HG03520 (cell line): Measurements from ENCODE around the gene ATP5F1B.

Experiments
- ATAC-seq: cut with Tn5 transposase; IDR thresholded peaks from one replicate; pipeline ENCODE4 v1.9.1; 2021; ENCODE audit warnings: mild to moderate bottlenecking, moderate library complexity; ENCODE audit not compliant: unreplicated experiment

The ATP5F1B gene

DNA sequence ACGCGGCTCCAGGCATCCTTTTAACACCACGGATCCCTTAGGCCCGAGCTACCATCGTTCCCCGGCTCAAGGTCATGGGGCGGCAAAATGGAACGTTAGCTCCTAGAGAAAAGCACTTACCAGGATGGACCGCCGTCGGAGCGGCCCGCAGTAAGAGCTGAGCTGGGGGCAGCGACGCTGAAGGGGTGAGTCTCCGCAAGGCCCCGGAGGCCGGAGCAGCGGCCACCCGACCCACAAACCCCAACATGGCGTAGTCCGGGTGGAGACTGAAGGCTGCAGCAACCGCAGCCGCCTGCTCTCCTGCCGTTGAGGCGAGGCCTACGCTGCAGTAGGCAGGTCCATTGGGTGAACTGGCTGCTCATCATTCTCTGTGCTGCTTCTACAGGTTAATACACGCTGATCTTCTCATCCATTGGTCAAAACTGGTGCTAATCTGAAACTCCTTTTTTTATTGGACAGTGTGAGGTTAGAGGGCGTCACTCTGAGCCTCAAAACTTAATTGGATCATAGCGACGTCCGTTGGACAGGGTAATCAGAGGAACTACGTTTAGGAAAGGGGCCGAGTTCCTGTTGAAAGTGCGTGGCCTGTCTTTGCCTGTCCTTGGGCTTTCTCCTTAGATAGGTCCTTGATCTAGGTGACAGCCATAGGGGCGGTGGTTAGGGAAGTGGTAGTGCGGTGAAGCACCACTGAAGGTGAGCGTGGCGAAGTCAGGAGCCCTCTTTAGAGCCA lies at the start of gene ATP5F1B:
Gene ATP5F1B, minus strand, starts transcription at position 268 of the 730 bp plus-strand sequence. Its CDS starts 21 bp downstream, at position 247.
- ATAC-seq: peak; percentile 98

GRCh38 chr12:56694161-56694560 lies 48.4 kb upstream of the ATP5F1B start:
- ATAC-seq: no peak

DNA sequence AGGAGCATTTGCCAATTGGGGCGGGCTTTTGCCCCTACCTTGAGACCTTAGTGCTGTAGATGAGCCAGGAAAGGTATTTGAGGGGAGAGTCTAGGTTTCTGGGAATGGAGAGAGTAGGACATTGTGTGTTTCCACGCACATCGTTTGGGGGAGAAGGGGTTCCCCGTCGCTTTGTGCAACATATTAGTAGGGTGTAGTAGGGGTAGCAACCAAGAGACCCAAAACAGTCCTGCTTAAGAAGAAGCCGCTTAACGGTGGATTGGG lies 43.0 kb upstream of the ATP5F1B start:
- no peak for ATAC-seq

GRCh38 chr12:56688129-56688845 lies 42.5 kb upstream of the ATP5F1B start, which contains the start of gene PTGES3:
TSS of gene PTGES3 (minus strand) at chr12:56688284. CDS start at chr12:56687999, 285 bp downstream.
- ATAC-seq: peak; percentile 59

DNA sequence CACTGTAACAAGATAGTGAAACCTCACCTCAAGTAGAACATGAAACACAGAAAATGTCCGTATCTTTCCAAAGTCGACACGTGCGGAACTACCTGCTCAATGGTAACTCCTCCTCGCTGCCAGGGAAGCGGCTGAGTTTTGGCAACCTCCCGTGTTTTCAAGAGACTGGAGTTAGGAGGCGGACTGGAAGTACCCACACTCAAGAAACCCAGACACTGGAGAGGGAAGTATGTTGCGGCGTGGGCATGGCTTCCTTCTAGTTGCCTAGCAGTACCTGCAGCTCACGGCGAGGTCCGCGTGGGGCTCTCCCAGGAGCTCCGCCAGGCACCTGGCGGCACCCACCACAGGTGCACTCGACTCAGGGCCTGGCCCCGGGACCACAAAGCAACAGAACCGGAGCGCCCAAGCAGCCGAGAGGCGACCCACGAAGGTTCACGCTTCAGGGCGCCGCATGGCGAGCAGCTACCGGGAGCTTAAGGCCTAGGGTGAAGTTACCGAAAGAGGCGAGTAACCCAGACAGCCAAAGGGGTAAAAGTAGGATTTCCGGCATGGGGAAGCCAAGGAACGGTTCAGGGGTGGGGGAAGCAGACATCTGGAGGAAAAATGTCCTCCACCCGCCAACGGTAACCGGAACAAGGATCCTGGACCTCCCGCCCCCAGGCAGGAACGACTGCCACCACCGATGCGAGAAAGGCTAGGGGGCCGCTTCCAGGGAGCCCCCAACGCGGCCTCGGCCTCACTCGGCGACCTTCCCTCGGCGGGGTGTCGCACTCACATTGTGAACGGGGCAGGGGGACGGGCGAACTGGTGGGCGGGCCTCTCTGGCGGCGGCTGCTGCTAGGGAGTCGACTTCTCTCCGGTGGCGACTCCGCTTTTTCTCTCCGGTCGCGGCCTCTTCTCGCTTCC lies 41.7 kb upstream of the ATP5F1B start:
- no peak for ATAC-seq

GRCh38 chr12:56684745-56685359 lies 39.1 kb upstream of the ATP5F1B start:
- ATAC-seq: no peak

DNA sequence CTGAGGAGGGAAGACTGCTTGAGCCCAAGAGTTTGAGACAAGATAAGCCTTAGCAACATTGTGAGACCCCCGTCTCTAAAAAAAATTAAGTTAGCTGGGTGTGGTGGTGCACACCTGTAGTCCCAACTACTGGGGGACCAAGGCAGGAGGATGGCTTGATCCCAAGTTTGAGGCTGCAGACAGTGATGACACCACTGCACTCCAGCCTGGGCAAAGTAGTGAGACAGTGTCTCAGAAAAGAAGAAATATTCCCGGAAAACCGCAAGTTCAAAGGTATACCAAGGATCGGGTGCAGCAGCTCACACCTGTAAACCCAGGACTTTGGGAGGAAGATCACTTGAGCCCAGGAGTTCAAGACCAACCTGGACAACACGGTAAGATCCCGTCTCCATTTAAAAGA lies 36.5 kb upstream of the ATP5F1B start:
- no peak for ATAC-seq

DNA sequence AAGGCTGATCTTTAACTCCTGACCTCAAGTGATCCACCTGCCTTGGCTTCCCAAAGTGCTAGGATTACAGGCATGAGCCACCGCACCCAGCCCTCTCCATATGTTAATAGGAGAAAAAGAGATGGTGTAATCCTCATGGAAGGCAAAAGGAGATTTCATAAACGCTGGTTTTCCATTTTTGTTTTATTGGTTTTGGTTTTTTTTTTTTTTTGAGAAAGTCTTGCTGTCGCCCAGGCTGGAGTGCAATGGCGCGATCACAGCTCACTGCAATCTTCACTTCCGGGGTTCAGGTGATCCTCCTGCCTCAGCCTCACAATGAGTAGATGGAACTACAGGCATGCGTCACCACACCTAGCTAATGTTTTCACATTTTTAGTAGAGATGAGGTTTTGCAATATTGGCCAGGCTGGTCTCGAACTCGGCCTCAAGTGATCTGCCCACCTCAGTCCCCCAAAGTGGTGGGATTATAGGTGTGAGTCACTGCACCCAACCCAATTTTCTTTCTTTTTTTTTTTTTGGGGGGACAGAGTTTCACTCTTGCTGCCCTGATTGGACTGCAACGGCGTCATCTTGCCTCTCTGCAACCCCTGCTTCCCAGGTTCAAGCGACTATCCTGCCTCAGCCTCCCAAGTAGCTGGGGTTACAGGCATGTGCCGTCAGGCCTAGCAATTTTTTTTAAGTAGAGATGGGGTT lies 34.2 kb upstream of the ATP5F1B start:
- ATAC-seq: no peak

DNA sequence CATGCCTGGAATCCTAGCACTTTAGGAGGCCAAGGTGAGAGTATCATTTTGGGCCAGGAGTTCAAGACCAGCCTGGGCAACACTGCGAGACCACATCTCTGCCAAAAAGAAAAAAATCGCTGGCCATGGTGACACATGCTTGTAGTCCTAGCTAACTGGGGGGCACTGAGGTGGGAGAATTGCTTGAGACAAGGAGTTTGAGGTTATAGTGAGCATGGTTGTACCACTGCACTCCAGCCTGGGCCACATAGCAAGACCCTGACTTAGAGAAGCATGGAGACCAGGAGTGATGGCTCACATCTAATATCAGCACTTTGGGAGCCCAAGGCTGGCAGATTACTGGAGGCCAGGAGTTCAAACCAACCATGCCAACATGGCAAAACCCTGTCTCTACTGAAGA lies 33.1 kb upstream of the ATP5F1B start:
- ATAC-seq: no peak

- ATAC-seq: peak; percentile 60
Measured at GRCh38 chr12:56677680-56678079, 31.9 kb upstream of the ATP5F1B start.

DNA sequence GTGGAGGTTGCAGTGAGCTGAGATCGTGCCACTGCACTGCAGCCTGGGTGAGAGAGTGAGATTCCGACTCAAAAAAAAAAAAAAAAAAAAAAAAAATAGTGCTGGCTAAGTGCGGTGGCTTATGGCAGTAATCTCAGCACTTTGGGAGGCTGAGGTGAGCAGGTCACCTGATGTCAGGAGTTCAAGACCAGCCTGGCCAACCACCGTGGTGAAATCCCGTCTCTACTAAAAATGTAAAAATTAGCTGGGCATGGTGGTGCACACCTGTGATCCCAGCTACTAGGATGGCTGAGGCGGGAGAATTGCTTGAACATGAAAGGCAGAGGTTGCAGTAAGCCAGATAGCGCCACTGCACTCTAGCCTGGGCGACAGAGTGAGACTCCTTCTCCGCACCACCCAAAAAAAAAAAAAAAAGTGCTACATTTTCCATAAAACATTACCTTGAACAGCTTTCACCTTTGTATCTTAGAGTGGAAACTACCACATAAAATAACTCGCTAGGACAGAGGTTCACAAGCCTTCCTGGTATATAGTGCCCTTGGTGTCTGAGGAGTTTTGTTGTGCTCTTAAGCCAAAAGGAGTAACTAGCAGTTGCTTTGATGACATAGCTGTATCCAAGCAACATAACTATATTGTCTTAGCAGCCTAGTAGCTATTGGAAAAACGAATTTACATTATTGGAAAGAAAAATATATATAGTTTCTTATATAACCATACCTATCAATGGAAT lies 31.2 kb upstream of the ATP5F1B start:
- ATAC-seq: peak; percentile 29

DNA sequence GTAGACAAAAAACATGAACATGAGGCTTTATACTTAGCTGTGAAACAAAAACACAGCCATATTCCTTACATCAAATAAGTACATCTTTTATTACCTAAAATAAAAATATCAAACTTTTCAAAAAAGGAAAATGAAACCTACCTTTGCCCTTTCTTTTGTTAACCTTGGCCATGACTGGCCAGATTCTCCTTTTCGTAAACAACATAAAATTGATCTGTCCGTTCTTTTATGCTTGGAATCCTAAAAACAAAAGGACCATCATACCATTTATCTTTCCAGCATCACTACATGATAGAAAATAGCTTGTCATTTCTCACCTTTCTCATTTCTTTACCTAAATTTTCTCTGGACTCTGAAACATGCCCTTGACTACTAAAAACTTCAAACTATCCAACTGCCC lies 25.8 kb upstream of the ATP5F1B start:
- no peak for ATAC-seq

DNA sequence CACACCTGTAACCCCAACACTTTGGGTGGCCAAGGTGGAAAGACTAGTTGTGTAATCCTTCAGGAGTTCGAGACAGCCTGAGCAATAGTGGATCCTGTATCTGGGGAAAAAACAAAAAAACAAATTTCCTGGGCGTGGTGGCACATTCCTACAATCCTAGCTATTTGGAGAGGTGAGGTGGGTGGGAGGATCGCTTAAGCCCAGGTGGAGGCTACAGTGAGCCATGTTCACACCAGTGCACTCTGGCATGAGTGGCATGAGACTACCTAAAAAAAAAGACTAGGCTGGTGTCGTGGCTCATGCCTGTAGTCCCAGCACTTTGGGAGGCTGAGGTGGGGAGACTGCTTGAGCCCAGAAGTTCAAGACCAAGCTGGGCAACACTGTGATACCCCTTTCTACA lies 25.1 kb upstream of the ATP5F1B start:
- ATAC-seq: no peak

DNA sequence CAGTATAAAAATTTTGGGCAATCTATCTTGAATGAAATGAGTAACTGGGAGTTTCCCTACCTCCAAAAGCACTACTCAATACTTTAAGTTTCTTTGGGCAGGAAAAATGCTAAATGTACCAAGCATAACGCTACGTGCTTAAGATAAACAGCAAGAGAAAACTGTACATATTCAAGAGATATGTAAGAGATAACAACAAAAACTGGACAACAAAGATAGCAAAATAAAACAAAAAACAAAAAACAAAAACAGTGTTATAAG lies 22.3 kb upstream of the ATP5F1B start:
- no peak for ATAC-seq

- ATAC-seq: no peak
Measured at GRCh38 chr12:56661979-56662638, 16.3 kb upstream of the ATP5F1B start.

DNA sequence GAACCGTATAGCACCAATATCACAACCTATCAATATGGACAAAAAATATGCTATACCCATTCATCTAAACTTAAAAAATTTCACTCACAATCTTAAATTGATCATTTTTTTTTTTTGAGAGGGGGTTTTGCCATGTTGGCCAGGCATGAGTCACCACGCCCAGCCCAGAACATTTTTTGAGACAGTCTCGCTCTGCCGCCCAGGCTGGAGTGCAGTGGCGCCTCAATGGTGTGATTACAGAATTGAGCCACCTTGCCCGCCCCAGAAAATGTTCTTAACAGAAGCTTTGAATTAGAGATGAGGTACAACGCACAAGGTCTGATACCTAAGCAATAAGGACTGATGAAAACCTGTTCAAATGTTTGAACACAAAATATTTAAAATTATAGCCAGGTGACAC lies 15.8 kb upstream of the ATP5F1B start:
- no peak for ATAC-seq

DNA sequence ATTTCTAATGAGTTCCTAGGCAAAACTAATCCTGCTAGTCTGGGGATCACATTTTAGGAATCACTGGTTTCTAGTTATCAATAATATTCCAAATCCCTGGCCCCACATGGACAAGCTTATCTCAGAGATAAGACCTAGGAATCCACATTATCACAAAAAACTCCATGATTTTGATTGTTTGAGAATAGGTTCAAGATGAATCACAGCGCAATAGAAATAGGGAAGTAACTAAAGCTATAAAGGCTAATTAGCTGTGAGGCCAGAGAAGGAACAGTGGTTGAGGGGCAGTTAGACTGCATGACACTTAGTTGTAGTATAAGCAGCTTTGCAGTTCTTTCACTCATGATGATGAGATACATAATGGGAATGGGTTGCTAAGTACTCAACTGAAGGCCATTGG lies 13.1 kb upstream of the ATP5F1B start:
- ATAC-seq: no peak

DNA sequence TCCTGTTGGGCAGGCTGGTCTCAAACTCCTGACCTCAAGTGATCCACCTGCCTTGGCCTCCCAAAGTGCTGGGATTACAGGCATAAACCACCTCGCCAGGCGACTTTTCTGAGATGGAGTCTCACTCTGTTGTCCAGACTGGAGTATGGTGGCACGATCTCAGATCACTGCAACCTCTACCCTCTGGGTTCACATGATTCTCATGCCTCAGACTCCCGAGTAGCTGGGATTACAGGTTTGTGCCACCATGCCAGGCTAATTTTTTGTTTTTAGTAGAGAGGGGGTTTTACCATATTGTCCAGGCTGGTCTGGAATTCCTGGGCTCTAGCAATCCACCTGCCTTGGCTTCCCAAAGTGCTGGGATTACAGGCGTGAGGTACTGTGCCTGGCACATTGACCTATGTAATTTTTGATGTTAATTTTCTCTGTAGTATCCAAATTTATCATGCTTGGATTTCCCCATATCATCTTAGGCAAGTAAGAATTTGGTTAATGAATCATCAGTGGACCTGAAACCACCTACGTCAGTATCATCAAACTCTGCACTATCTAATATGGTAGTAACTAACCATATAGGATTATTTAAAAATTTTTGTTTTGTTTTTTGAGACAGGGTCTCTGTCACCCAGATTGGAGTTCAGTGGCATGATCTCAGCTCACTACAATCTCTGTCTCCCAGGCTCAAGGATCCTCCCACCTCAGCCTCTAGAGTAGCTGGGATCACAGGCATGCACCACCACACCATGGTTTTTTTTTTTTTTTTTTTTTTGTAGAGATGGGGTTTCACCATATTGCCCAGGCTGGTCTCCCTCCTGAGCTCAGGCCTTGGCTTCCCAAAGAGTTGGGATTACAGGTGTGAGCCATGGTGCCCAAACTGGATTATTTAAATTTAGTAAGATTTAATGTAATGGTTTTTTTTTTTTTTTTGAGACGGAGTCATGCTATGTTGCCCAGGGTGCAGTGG lies 11.9 kb upstream of the ATP5F1B start:
- no peak for ATAC-seq
